Stimulated activated CD4-positive, alpha-beta T cell treated with anti-CD3 and anti-CD28 coated beads, Interleukin-2, amount 100 ng/mL, for 48 hours (primary cell): ENCODE measurements around the gene TGFA.

Experiments
- DNase-seq, 2 donors: peaks; one replicate each; pipeline ENCODE4 v3.0.0-alpha.2; 2020

The TGFA gene

GRCh38 chr2:70523996-70524965 lies 29.3 kb downstream of the TGFA start:
- DNase-seq: no peak

DNA sequence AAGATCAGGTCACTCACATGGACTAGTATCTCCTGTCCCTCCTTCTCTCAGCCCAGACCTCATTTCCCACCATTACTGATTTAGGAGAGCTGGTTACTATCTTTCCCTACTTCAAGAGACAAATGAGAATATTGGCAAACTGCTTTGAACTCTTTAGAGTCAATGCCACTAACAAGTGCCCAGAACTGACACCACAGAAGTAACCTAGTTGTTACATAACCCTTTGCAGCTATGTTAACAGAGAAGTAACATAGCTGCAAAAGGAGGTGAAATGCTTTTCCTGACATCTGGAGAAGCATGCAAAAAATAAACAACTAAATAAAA lies 30.0 kb downstream of the TGFA start:
- DNase-seq: no peak

- no peak for DNase-seq
These were observed 31.0 kb downstream of the TGFA start for GRCh38 chr2:70522627-70523026.

- DNase-seq: no peak
These were observed 32.8 kb downstream of the TGFA start for GRCh38 chr2:70520825-70521224.

- no peak for DNase-seq
These were observed 34.2 kb downstream of the TGFA start for GRCh38 chr2:70519453-70519852.

DNA sequence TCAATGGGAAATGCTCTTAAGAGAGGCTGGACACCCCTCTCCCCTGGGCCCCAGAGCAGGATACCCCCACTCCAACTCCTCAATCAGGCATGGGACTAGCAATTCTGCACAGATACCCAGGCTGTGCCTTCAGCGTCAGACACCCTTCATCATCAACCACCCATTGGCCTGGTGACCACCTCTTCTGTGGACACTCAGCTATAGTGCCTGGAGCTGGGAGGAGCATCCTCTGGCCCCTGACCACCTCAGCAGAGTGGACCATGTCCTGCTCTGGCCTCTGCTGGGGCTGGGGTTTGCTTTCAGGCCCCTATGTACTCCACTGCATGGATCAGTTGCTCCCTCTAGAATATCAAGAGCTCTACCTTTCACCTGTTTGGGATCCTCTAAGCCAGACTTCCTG lies 35.1 kb downstream of the TGFA start:
- DNase-seq: no peak

GRCh38 chr2:70517804-70518203 lies 35.8 kb downstream of the TGFA start:
- DNase-seq: no peak

DNA sequence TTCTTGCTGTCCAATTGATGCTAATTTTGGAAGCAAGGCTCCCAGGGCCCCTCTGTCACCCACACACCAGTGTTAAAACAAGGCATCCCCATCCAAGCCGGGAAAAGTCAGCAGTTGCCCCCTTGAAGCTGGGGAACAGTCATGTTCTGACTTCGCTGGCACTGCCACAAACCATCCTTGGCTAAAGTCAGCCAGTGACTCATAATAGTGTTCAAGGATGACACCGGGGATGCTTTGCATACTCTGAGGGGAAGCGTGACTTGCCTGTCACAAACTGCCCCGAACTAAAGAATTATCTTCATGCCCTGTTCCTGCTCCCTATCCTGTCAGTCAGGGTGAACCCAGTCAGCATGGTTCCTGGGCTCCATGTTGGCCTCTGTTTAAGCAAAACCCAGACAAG lies 37.0 kb downstream of the TGFA start:
- DNase-seq: no peak

GRCh38 chr2:70515938-70516337 lies 37.7 kb downstream of the TGFA start:
- DNase-seq: no peak

DNA sequence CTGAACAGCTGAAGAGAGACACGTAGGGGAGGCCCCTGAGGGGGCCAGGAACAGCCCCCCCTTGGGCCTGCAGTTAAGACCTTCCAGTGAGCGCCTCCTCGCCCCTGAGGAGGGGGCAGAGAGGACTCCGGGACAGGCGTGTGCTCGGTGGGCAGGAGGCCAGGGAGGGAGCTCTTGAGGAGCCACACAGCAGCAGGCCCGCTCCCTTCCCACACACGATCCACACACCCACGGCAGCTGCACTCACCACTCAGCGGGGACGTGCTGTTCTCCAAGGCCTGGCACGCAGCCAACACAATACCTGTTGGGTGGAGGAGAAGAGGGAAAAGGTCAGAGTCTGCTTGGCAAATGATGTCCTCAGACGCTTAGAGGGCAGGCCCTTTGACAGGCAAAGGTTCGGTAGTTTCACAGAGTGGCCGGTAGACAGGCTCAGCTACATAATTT lies 39.0 kb downstream of the TGFA start:
- no peak for DNase-seq

DNA sequence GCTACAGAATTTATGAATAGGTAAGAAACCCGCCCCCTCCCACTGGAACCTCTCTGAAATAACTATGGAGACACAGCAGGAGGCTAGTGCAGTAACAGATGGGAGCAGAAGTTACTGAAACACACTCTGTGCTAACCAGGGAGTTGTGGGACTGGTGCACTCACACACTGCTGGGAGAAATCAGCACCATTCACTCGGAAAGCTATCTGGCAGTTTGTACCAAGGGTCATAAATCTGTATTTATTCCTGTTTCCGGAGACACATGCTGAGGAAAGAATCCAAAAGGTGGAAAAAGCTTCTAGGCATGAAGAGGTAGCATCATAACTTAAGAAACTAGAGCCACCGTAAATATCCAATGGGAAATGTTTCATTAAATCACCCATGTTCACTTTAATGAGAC lies 39.9 kb downstream of the TGFA start:
- DNase-seq: no peak

DNA sequence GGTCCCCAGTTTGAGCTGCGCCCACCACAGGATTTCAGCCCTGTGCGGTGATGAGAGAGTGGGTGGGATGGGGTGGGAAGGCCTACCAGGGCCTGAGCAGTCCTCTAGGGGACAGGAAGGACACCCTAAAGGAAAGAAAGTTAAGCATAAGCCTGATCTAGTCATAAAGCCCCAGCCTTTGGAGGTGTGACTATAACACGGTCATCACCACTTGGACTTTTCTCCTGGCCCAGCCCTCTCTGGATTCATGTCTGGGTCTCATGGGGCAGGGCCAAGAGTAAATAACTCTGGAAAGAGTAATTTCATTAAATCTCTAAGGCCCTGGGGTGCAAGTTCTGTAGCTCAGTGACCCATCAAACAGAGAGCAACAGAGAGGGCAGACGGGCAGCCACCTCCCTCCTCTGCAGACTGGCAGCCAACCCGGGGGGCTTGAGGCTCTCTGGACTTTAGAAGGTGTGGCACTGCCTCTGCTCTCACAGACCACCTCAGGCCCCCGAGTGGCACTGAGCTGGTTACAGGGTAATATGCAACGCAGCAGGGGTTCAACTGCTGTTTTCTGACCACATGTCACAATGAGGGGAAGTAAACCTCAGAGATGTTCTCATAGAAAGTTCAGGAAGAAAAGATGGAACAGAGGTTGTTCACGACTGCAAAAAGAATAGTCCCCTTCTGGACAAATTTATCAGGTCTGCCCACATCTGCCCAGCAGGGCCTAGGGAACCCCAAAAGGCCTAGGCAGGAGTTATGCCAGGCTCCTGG lies 41.5 kb downstream of the TGFA start:
- DNase-seq: no peak

- no peak for DNase-seq
These were observed 43.3 kb downstream of the TGFA start for GRCh38 chr2:70510313-70510712.

GRCh38 chr2:70509565-70509964 lies 44.1 kb downstream of the TGFA start:
- DNase-seq: no peak

- DNase-seq: no peak
These were observed 44.7 kb downstream of the TGFA start for GRCh38 chr2:70508711-70509462.

GRCh38 chr2:70505613-70506391 lies 47.8 kb downstream of the TGFA start:
- no peak for DNase-seq

- no peak for DNase-seq
These were observed 48.9 kb downstream of the TGFA start for GRCh38 chr2:70504750-70505149.

DNA sequence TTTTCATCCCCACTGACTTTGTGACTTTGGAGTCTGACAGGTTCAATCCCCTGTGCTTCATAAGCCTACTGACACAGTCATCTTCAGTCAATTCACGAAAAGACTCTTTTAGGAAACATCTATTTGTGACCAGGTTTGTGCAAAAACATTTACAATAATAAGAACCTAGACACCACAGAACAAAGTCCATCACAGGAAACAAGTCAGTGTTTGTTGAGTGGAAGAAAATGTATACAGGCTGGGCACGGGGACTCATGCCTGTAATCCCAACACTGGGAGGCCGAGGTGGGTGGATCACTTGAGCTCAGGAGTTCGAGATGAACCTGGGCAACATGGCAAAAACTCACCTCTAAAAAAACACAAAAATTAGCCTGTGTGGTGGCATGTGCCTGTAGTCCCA lies 49.7 kb downstream of the TGFA start:
- DNase-seq: no peak

DNA sequence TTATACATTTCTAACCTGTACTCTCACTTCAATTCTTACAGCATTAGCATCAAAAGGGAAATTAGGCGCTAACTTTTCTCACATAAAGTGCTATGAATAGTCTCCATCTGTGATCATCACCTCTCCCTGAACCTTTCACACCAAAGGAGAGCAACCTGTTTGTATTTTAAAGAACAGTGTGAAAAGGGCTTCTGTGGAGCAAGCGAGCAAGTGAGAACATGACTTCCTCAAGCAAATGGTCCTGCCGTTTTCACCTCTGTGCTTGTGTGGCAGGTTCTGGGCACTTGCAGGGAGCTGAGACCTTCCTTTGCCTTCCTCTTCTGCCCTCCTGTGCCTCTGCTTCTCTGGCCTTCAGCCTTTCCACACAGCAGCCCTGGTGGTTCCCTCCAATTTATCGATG lies 51.9 kb downstream of the TGFA start:
- DNase-seq: no peak

DNA sequence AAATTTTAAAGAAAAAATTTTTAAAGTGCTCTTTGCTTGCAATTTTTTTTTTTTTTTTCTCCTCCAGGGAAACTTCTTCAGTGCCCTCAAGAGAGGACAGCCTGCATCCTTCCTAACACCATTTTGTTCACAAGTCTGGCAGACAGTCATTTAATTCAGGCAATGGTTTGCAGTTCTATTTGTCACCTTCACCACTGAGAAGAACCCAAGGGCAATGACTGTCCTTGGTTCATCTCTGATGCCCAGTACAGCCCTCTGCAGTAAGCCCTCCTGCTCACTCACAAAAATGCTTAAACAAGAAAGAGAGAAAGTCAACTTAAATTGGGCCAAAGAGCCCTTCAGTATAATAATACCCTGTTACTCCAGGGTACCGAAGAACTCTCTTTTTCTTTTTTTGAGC lies 52.4 kb downstream of the TGFA start:
- no peak for DNase-seq

- no peak for DNase-seq
These were observed 54.4 kb downstream of the TGFA start for GRCh38 chr2:70499253-70499652.

DNA sequence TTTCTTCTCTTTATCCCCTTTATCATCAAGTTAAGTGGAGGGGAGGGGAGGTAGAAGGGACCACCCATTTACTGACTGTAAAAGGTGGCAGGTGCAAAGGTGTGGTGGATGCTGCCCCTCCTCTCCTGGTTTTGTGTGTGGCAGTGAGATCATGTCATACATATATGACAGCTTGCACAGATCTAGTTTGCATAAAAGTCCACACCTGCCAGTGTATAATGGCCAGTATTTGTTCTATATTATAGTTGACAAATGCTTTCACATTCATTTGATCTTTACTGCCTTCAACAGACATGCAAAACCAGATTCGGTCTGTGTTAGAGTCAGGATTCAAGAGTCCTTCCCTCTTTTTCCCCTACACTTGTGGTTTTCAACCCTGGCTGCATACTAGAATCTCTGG lies 55.1 kb downstream of the TGFA start:
- DNase-seq: no peak

- no peak for DNase-seq
These were observed 55.6 kb downstream of the TGFA start for GRCh38 chr2:70498054-70498453.
